GM12878 (cell line): Measurements from ENCODE around the gene RNF112.

Experiments used
- CHD2 ChIP-seq: IDR thresholded peaks from 2 replicates; pipeline ENCODE4 v1.6.1; 2011; ENCODE audit warnings: low read depth, low read length, improper control_type of control experiment, borderline replicate concordance
- CREB1 ChIP-seq: IDR thresholded peaks from 2 replicates; pipeline ENCODE4 v1.6.1; 2012; ENCODE audit warnings: low read depth, mild to moderate bottlenecking, inconsistent platforms
- CREM ChIP-seq: IDR thresholded peaks from 2 replicates; pipeline ENCODE4 v1.6.1; 2014; ENCODE audit warnings: antibody characterized with exemption, low read depth
- ETV6 ChIP-seq, 2 experiments: fragments of 450-650 bp in 1 of 2; IDR thresholded peaks in 1 of 2; conservative IDR thresholded peaks in 1 of 2; 2 replicates each; pipeline ENCODE4 v1.6.1; 2014; ENCODE audit warnings: antibody characterized with exemption in 1 of 2, borderline replicate concordance in 1 of 2, low read depth in 1 of 2, mild to moderate bottlenecking in 1 of 2, moderate library complexity in 1 of 2
- JUND ChIP-seq: IDR thresholded peaks from 2 replicates; pipeline ENCODE4 v1.6.1; 2012; ENCODE audit warnings: low read depth, mild to moderate bottlenecking, low read length, improper control_type of control experiment, moderate library complexity
- POLR2A ChIP-seq: IDR thresholded peaks from 2 replicates; pipeline ENCODE4 v1.6.1; 2011; ENCODE audit warnings: low read depth, mild to moderate bottlenecking, low read length
- SMC3 ChIP-seq: IDR thresholded peaks from 2 replicates; pipeline ENCODE4 v1.6.1; 2011; ENCODE audit warnings: low read length, improper control_type of control experiment, borderline replicate concordance

- TF ChIP-seq POLR2A: no peak
- TF ChIP-seq CHD2: no peak
- no peak for TF ChIP-seq SMC3
- no peak for TF ChIP-seq CREB1
- TF ChIP-seq CREM: no peak
- TF ChIP-seq ETV6 (conservative IDR thresholded peaks at IDR 0.05 in 1 of 2, IDR thresholded peaks at IDR 0.05 in 1 of 2; ENCODE audit: borderline replicate concordance in 1 of 2, low read depth in 1 of 2): no peak
- TF ChIP-seq JUND: no peak
Observed at GRCh38 chr17:19372439-19372838, 38.6 kb upstream of the RNF112 start.
